H1 (cell line): Measurements from ENCODE around the gene ZDHHC11. TPM values are rescaled to one million over a fixed set of nuclear protein-coding genes. Genes with fewer than 3 reads are reported as not detected.
A peak's percentile ranks its signal among the peaks of the same experiment; 100 is the strongest.

Source experiments
- CTCF ChIA-PET: fragments of 300-600 bp; sonication (Branson Sonifier 250); formaldehyde crosslinking; loops from one replicate; lab custom pipeline; 2021; ENCODE audit not compliant: partially characterized antibody; lab: Charles Lee
- POLR2A ChIA-PET: fragments of 300-600 bp; sonication (Branson Sonifier 250); formaldehyde crosslinking; loops from one replicate; lab custom pipeline; 2021; ENCODE audit warnings: inconsistent platforms; ENCODE audit not compliant: partially characterized antibody; lab: Charles Lee
- DNase-seq, 2 experiments: peaks; one replicate each; pipeline versions ENCODE4 v3.0.0 to v3.0.0-alpha.2; 2010 to 2022; ENCODE audit warnings: low spot score in 2 of 2, low read depth in 1 of 2, mixed read lengths in 1 of 2
- FAIRE-seq: peaks from 2 replicates; lab custom pipeline; 2011; peaks lifted over from hg19 to GRCh38; lab: Jason Lieb, UNC
- H2AFZ ChIP-seq: 2 replicates; pipeline ENCODE4 v1.8.1; 2012; ENCODE audit warnings: low read length, inconsistent platforms
- H2AK5ac ChIP-seq: 2 replicates; pipeline ENCODE4 v1.6.1; 2013; ENCODE audit warnings: low read depth, low read length
- H2BK120ac ChIP-seq: replicated peaks from 2 replicates; pipeline ENCODE3; 2013; ENCODE audit warnings: low read depth, low read length, inconsistent platforms
- H2BK12ac ChIP-seq: 2 replicates; pipeline ENCODE4 v1.6.1; 2013; ENCODE audit warnings: low read depth, low read length
- H2BK15ac ChIP-seq: 2 replicates; pipeline ENCODE4 v1.6.1; 2013; ENCODE audit warnings: low read length
- H2BK20ac ChIP-seq: 2 replicates; pipeline ENCODE4 v1.6.1; 2013; ENCODE audit warnings: low read length
- H2BK5ac ChIP-seq: 2 replicates; pipeline ENCODE4 v1.6.1; 2013; ENCODE audit warnings: low read depth, low read length
- H3K14ac ChIP-seq: 2 replicates; pipeline ENCODE4 v1.6.1; 2013; ENCODE audit warnings: inconsistent platforms; ENCODE audit not compliant: insufficient read length
- H3K18ac ChIP-seq: 2 replicates; pipeline ENCODE4 v1.6.1; 2013; ENCODE audit warnings: low read length; ENCODE audit errors: extremely low read depth
- H3K23ac ChIP-seq: 2 replicates; pipeline ENCODE4 v1.6.1; 2013; ENCODE audit warnings: inconsistent platforms; ENCODE audit not compliant: insufficient read length
- H3K23me2 ChIP-seq: 2 replicates; pipeline ENCODE4 v1.6.1; 2013; ENCODE audit warnings: low read depth, low read length
- H3K27ac ChIP-seq: 2 replicates; pipeline ENCODE4 v1.6.1; 2011; ENCODE audit warnings: low read depth, low read length, inconsistent platforms
- H3K27me3 ChIP-seq, 4 experiments: replicated peaks in 1 of 4; 1 replicate in 1 of 4; 2 replicates in 3 of 4; pipeline versions ENCODE4 v1.6.1 to v1.8.1; 2011 to 2013; ENCODE audit warnings: low read length in 3 of 4, mild to moderate bottlenecking in 3 of 4, inconsistent platforms in 2 of 4, mixed read lengths in 2 of 4, moderate library complexity in 1 of 4; ENCODE audit not compliant: control insufficient read depth in 3 of 4, insufficient read depth in 3 of 4; ENCODE audit errors: extremely low read depth in 1 of 4
- H3K36me3 ChIP-seq, 4 experiments: 2 replicates each; pipeline versions ENCODE4 v1.6.1 to v1.8.1; 2011 to 2013; ENCODE audit warnings: mild to moderate bottlenecking in 4 of 4, low read length in 3 of 4, moderate library complexity in 2 of 4, control low read depth in 1 of 4, inconsistent platforms in 1 of 4; ENCODE audit not compliant: insufficient read depth in 4 of 4, control insufficient read depth in 2 of 4
- H3K4ac ChIP-seq: replicated peaks from 2 replicates; pipeline ENCODE3; 2013; ENCODE audit warnings: low read length, low read depth, mixed read lengths, inconsistent platforms; ENCODE audit not compliant: insufficient read length
- H3K4me1 ChIP-seq, 4 experiments: replicated peaks in 1 of 4; 1 replicate in 1 of 4; 2 replicates in 3 of 4; pipeline versions ENCODE4 v1.6.1 to v1.8.1; 2011 to 2013; ENCODE audit warnings: low read length in 3 of 4, inconsistent platforms in 2 of 4, mixed read lengths in 1 of 4; ENCODE audit not compliant: insufficient read depth in 4 of 4, control insufficient read depth in 3 of 4
- H3K4me2 ChIP-seq, 2 experiments: 2 replicates each; pipeline versions ENCODE4 v1.6.1 to v1.8.1; 2011 to 2013; ENCODE audit warnings: low read depth in 2 of 2, low read length in 2 of 2, control low read depth in 1 of 2, inconsistent platforms in 1 of 2, mild to moderate bottlenecking in 1 of 2; ENCODE audit not compliant: insufficient read depth in 1 of 2
- H3K4me3 ChIP-seq, 4 experiments: fragments of 200-600, 300-600 bp in 1 of 4; sonication (generic), shearing (Covaris generic), sonication (Bioruptor Twin) in 1 of 4; 2 replicates each; pipeline versions ENCODE4 v1.5.1 to v1.8.1; 2011 to 2016; ENCODE audit warnings: low read length in 4 of 4, low read depth in 3 of 4, control low read depth in 2 of 4, inconsistent platforms in 2 of 4, mild to moderate bottlenecking in 2 of 4, mixed read lengths in 1 of 4, moderate library complexity in 1 of 4; ENCODE audit not compliant: insufficient read depth in 2 of 4; ENCODE audit errors: extremely low read depth in 1 of 4
- H3K56ac ChIP-seq: replicated peaks from 2 replicates; pipeline ENCODE3; 2013; ENCODE audit warnings: low read depth, mild to moderate bottlenecking, mixed read lengths, low read length, inconsistent platforms; ENCODE audit not compliant: insufficient read length
- H3K79me1 ChIP-seq: 2 replicates; pipeline ENCODE4 v1.6.1; 2013; ENCODE audit warnings: low read depth, low read length, control low read depth
- H3K79me2 ChIP-seq, 2 experiments: 2 replicates each; pipeline versions ENCODE4 v1.6.1 to v1.8.1; 2012 to 2013; ENCODE audit warnings: low read length in 2 of 2, mild to moderate bottlenecking in 2 of 2, inconsistent platforms in 1 of 2; ENCODE audit not compliant: insufficient read depth in 2 of 2, control insufficient read depth in 1 of 2
- H3K9ac ChIP-seq, 4 experiments: replicated peaks in 1 of 4; 1 replicate in 1 of 4; 2 replicates in 3 of 4; pipeline versions ENCODE4 v1.6.1 to v1.8.1; 2011 to 2013; ENCODE audit warnings: low read depth in 3 of 4, low read length in 3 of 4, control low read depth in 2 of 4, mild to moderate bottlenecking in 2 of 4, moderate library complexity in 2 of 4, inconsistent platforms in 1 of 4; ENCODE audit errors: extremely low read depth in 1 of 4
- H3K9me3 ChIP-seq, 2 experiments: 2 replicates each; pipeline versions ENCODE4 v1.6.1 to v1.8.1; 2012 to 2013; ENCODE audit warnings: mild to moderate bottlenecking in 2 of 2, moderate library complexity in 2 of 2, control low read depth in 1 of 2, inconsistent platforms in 1 of 2, low read depth in 1 of 2, low read length in 1 of 2, mixed read lengths in 1 of 2; ENCODE audit not compliant: insufficient read depth in 2 of 2
- H4K20me1 ChIP-seq, 2 experiments: replicated peaks in 1 of 2; 2 replicates each; pipeline versions ENCODE3 to v1.8.1; 2011 to 2013; ENCODE audit warnings: inconsistent platforms in 2 of 2, low read length in 2 of 2, mild to moderate bottlenecking in 1 of 2; ENCODE audit not compliant: insufficient read depth in 2 of 2, control insufficient read depth in 1 of 2
- H4K5ac ChIP-seq: 2 replicates; pipeline ENCODE4 v1.6.1; 2013; ENCODE audit warnings: low read length, low read depth, mixed read lengths, inconsistent platforms; ENCODE audit not compliant: insufficient read length
- H4K8ac ChIP-seq: 2 replicates; pipeline ENCODE4 v1.8.0; 2013; ENCODE audit warnings: mild to moderate bottlenecking, moderate library complexity, low read length, inconsistent platforms; ENCODE audit not compliant: insufficient read depth; ENCODE audit errors: extremely low read depth
- H4K91ac ChIP-seq: replicated peaks from 2 replicates; pipeline ENCODE3; 2013; ENCODE audit warnings: low read length, mixed read lengths, inconsistent platforms; ENCODE audit not compliant: insufficient read length
- ASH2L ChIP-seq: fragments of 200-600, 300-600 bp; sonication (generic); IDR thresholded peaks from one replicate; pipeline ENCODE4 v1.7.1; 2017; ENCODE audit warnings: low read length
- HDAC6 ChIP-seq: IDR thresholded peaks from one replicate; pipeline ENCODE4 v1.7.1; 2012; ENCODE audit warnings: low read depth, mild to moderate bottlenecking, inconsistent platforms, low read length, moderate library complexity
- KDM4A ChIP-seq: IDR thresholded peaks from one replicate; pipeline ENCODE4 v1.7.1; 2012; ENCODE audit warnings: low read depth, mild to moderate bottlenecking, moderate library complexity, low read length, inconsistent platforms; ENCODE audit not compliant: severe bottlenecking
- MAFK ChIP-seq: IDR thresholded peaks from 2 replicates; pipeline ENCODE4 v1.6.1; 2012; ENCODE audit warnings: low read depth, mild to moderate bottlenecking, improper control_type of control experiment, low read length
- RXRA ChIP-seq: IDR thresholded peaks from 2 replicates; pipeline ENCODE4 v1.6.1; 2011; ENCODE audit warnings: low read depth, mild to moderate bottlenecking, low read length, moderate library complexity; ENCODE audit not compliant: insufficient read depth
- SIRT6 ChIP-seq: IDR thresholded peaks from one replicate; pipeline ENCODE4 v1.7.1; 2012; ENCODE audit warnings: low read length, inconsistent platforms
- ZNF274 ChIP-seq: IDR thresholded peaks from 2 replicates; pipeline ENCODE4 v1.7.0; 2012; ENCODE audit warnings: low read length, borderline replicate concordance; ENCODE audit errors: extremely low read depth
- WGBS, 2 experiments: shearing (Covaris generic) in 1 of 2; methylation state at CpG; one replicate each; pipeline versions ENCODE4 v1.1.6 to v1.1.7; 2013 to 2015; ENCODE audit warnings: low lambda C conversion rate in 2 of 2, mixed read lengths in 2 of 2, inconsistent platforms in 1 of 2, low coverage in 1 of 2, missing lambda C conversion rate in 1 of 2; ENCODE audit not compliant: insufficient replicate concordance in 2 of 2, insufficient coverage in 1 of 2, insufficient read length in 1 of 2; ENCODE audit errors: extremely low coverage in 1 of 2, missing lambda C conversion rate in 1 of 2; 5-methylcytosine and 5-hydroxymethylcytosine counted together
- polyA plus RNA-seq, 7 experiments: library from polyadenylated mRNA; depleted of rRNA in 3 of 7; stranded (reverse) in 5 of 7; unstranded in 2 of 7; fragments of >200 nt in 5 of 7; fragments of 200-250 nt in 2 of 7; gene quantifications; 1 replicate in 5 of 7; 2 replicates in 1 of 7; 4 replicates in 1 of 7; pipeline versions ENCODE4 v1.2.1 to v1.2.3, GENCODE V29; 2011 to 2013; ENCODE audit warnings: missing spikeins in 2 of 7, mixed read lengths in 2 of 7
- total RNA-seq: library from RNA; stranded (reverse); fragmentation: NEBNext Ultra II Directional; extraction: Animal tissue kit (Norgen Biotek cat#: 25700); gene quantifications from 2 replicates; pipeline ENCODE4 v1.2.1, GENCODE V29; 2021

Gene ZDHHC11
- total and polyA plus RNA-seq, 2 of the 8 experiments (the other 6 are each of a cell fraction or from before 2014, with no cell fraction given) = 4.7 to 16.6 TPM

DNA sequence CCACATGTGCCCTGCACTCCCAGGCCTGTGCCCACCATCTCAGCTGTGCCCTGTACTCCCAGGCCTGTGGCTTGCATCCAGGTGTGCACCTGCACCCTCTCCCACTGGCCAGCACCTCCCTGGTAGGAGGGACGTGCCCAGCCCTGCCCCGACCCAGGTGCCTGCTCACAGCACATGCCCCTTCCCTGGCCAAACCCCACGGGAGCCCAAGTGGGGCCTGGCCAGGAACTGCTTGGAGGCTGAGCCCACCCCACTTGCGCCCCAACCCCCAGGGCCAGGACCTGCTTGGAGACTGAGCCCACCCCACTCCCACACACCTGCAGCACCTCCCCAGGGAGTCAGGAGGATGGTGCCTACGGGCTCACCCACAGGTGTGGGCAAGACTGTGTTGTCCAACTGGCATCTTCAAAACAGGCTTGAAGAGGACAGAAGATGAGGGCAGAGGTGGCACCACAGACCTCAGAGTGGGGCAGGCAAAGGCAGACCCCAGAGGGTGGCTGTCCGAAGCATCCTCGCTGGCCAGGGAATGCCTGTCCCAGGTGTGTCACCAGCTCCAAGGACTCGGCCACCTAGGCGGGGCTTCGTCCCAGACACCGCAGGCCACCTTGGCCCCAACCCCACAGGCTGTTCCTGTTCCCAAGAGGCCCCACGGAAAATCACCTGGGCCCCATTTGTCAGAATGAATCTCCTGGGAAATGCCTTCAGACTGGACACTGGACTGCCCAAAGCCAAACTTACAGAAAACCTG lies 77.1 kb downstream of the ZDHHC11 start:
- no peak overlapping the region for H4K8ac ChIP-seq
- 0 out of 2 replicates have a peak overlapping the region, but pooled peaks have one; percentile 35 for H2BK12ac ChIP-seq
- no peak overlapping the region for H2AFZ ChIP-seq
- H3K27ac ChIP-seq = no peak overlapping the region
- peak overlapping the region; percentile 74 for H4K91ac ChIP-seq
- H3K23me2 ChIP-seq = no peaks in the 10 kb centered on the region
- H2AK5ac ChIP-seq = no peak overlapping the region
- ChIA-PET CTCF (interaction anchor here (1.6 kb wide), 1 partner anchor 15 kb away, joined by 5 read pairs; no protein-coding TSS in a partner anchor), POLR2A (no interaction called here)
- H2BK120ac ChIP-seq = no peak overlapping the region
- H2BK15ac ChIP-seq = peak overlapping the region; percentile 88; the same call in 1 of the 2 replicates
- no peak overlapping the region for H4K5ac ChIP-seq
- H3K36me3 ChIP-seq = no peaks in the 10 kb centered on the region
- peaks cover 0 to 2% of the 10 kb centered on the region in 2 experiments for H4K20me1 ChIP-seq
- no peak overlapping the region for H3K56ac ChIP-seq
- no peak overlapping the region for H3K4me3 ChIP-seq
- 80% methylated on average over 12 of the region's 12 CpGs; no CpG with 5 or more reads in 1 of the 2 experiments for WGBS, 2 experiments
- H3K14ac ChIP-seq = no peak overlapping the region
- no peaks in the 10 kb centered on the region for H3K79me2 ChIP-seq
- H3K27me3 ChIP-seq = no peaks in the 10 kb centered on the region; a peak in 2 of 7 replicates
- H3K79me1 ChIP-seq = no peaks in the 10 kb centered on the region; the same call in 1 of the 2 replicates
- FAIRE-seq (no peak), DNase-seq (peak in 1 of 2 experiments; percentile 48)
- H3K18ac ChIP-seq = no peak overlapping the region; the same call in 1 of the 2 replicates
- no peak overlapping the region for H2BK20ac ChIP-seq
- peak overlapping the region; percentile 48; the same call in 1 of the 2 replicates for H2BK5ac ChIP-seq
- H3K4me2 ChIP-seq = no peak overlapping the region
- H3K9me3 ChIP-seq = no peaks in the 10 kb centered on the region; a peak in 1 of 4 replicates
- no peak overlapping the region for H3K9ac ChIP-seq
- H3K23ac ChIP-seq = no peak overlapping the region
- TF ChIP-seq ZNF274 (no peak), ASH2L (no peak), SIRT6 (no peak), RXRA (no peak), KDM4A (no peak), HDAC6 (no peak), MAFK (no peak)
- no peak overlapping the region for H3K4ac ChIP-seq
- H3K4me1 ChIP-seq = no peaks in the 10 kb centered on the region; a peak in 1 of 7 replicates
